CD4-positive, CD25-positive, alpha-beta regulatory T cell (primary cell): ENCODE results near the gene SLC25A21. TPM values are rescaled to one million over a fixed set of nuclear protein-coding genes. Genes with fewer than 3 reads are reported as not detected.

Source experiments
- ATAC-seq, 2 donors: fragments of 150-1000 bp; cut with Tn5 transposase; one replicate each; pipeline ENCODE4 v1.10.0; 2021; ENCODE audit warnings: low read depth in 2 of 2, moderate number of reproducible peaks in 2 of 2, moderate library complexity in 1 of 2
- DNase-seq, 3 donors: peaks; one replicate each; pipeline versions ENCODE4 v3.0.0 to v3.0.0-alpha.2; 2012 to 2022; ENCODE audit warnings: mixed read lengths in 1 of 3
- H3K27ac ChIP-seq: one replicate; pipeline ENCODE4 v1.7.0; 2013; ENCODE audit warnings: mild to moderate bottlenecking, low read length; ENCODE audit not compliant: insufficient read depth, poor library complexity, severe bottlenecking
- H3K27me3 ChIP-seq: one replicate; pipeline ENCODE4 v1.7.0; 2013; ENCODE audit warnings: low read length; ENCODE audit not compliant: control insufficient read depth, insufficient read depth
- H3K36me3 ChIP-seq: one replicate; pipeline ENCODE4 v1.7.0; 2013; ENCODE audit warnings: mild to moderate bottlenecking, low read length, moderate library complexity; ENCODE audit not compliant: control insufficient read depth, insufficient read depth
- H3K4me1 ChIP-seq: 2 replicates; pipeline ENCODE4 v1.7.0; 2013; ENCODE audit warnings: mild to moderate bottlenecking, low read length; ENCODE audit not compliant: insufficient read depth, control insufficient read depth, poor library complexity, severe bottlenecking
- H3K4me3 ChIP-seq: one replicate; pipeline ENCODE4 v1.7.0; 2013; ENCODE audit warnings: low read depth, mild to moderate bottlenecking, low read length, moderate library complexity
- H3K9me3 ChIP-seq, 2 experiments: 1 replicate in 1 of 2; 2 replicates in 1 of 2; pipeline ENCODE4 v1.7.0; 2013; ENCODE audit warnings: low read length in 2 of 2, mild to moderate bottlenecking in 1 of 2, moderate library complexity in 1 of 2; ENCODE audit not compliant: control insufficient read depth in 2 of 2
- H3K27ac Mint-ChIP-seq, 3 donors: one replicate each; pipeline ENCODE4 v1.8.0; 2020 to 2022; ENCODE audit warnings: mild to moderate bottlenecking in 3 of 3, mixed read lengths in 3 of 3, moderate library complexity in 2 of 3
- H3K27me3 Mint-ChIP-seq: one replicate; pipeline ENCODE4 v1.8.0; 2022; ENCODE audit warnings: mild to moderate bottlenecking, mixed read lengths
- H3K36me3 Mint-ChIP-seq: one replicate; pipeline ENCODE4 v1.8.0; 2020; ENCODE audit warnings: mixed read lengths
- H3K4me1 Mint-ChIP-seq, 4 donors: one replicate each; pipeline ENCODE4 v1.8.0; 2020 to 2022; ENCODE audit warnings: mixed read lengths in 4 of 4, mild to moderate bottlenecking in 1 of 4
- H3K4me3 Mint-ChIP-seq, 4 donors: one replicate each; pipeline ENCODE4 v1.8.0; 2020 to 2022; ENCODE audit warnings: mild to moderate bottlenecking in 4 of 4, mixed read lengths in 4 of 4, moderate library complexity in 3 of 4
- H3K9me3 Mint-ChIP-seq, 7 donors: one replicate each; pipeline ENCODE4 v1.8.0; 2020 to 2022; ENCODE audit warnings: mixed read lengths in 7 of 7, mild to moderate bottlenecking in 3 of 7, moderate library complexity in 2 of 7
- polyA plus RNA-seq, 4 donors: library from polyadenylated mRNA; unstranded; fragments of 300-500 nt; fragmentation: Illumina TruSeq; gene quantifications; one replicate each; pipeline ENCODE4 v1.2.3, GENCODE V29; 2021
- total RNA-seq: library from RNA; stranded (reverse); gene quantifications from one replicate; pipeline ENCODE4 v1.2.3, GENCODE V29; 2022

The SLC25A21 gene
- total and polyA plus RNA-seq, 5 donors from 2014 or later: not detected

- DNase-seq (no peak), ATAC-seq (no peak)
- H3K36me3 ChIP-seq: no peaks in the 10 kb centered on the region
- Mint-ChIP-seq H3K27ac (no peak overlapping the region), H3K4me3 (no peak overlapping the region), H3K9me3 (peaks cover 0 to 4% (median 0%) of the 10 kb centered on the region in 7 donors), H3K4me1 (no peaks in the 10 kb centered on the region), H3K36me3 (no peaks in the 10 kb centered on the region), H3K27me3 (no peaks in the 10 kb centered on the region)
- H3K27ac ChIP-seq: no peak overlapping the region
- H3K4me1 ChIP-seq: no peaks in the 10 kb centered on the region
- no peaks in the 10 kb centered on the region for H3K27me3 ChIP-seq
- H3K9me3 ChIP-seq: no peaks in the 10 kb centered on the region
- no peak overlapping the region for H3K4me3 ChIP-seq
Measured at GRCh38 chr14:37093364-37093763, 79.0 kb downstream of the SLC25A21 start.

GRCh38 chr14:37091651-37092050, 80.8 kb downstream of the SLC25A21 start:
- no peak overlapping the region for H3K4me3 Mint-ChIP-seq
- H3K9me3 Mint-ChIP-seq: peaks cover 0 to 4% (median 0%) of the 10 kb centered on the region in 7 donors

GRCh38 chr14:37090026-37090425, 82.4 kb downstream of the SLC25A21 start:
- Mint-ChIP-seq H3K9me3 (peaks cover 0 to 4% (median 0%) of the 10 kb centered on the region in 7 donors), H3K4me3 (no peak overlapping the region), H3K27me3 (no peaks in the 10 kb centered on the region), H3K27ac (no peak overlapping the region), H3K36me3 (no peaks in the 10 kb centered on the region), H3K4me1 (no peaks in the 10 kb centered on the region)
- H3K27me3 ChIP-seq: no peaks in the 10 kb centered on the region
- no peak overlapping the region for H3K27ac ChIP-seq
- no peak for DNase-seq
- no peaks in the 10 kb centered on the region for H3K9me3 ChIP-seq
- no peak overlapping the region for H3K4me3 ChIP-seq
- H3K36me3 ChIP-seq: no peaks in the 10 kb centered on the region
- no peak for ATAC-seq
- H3K4me1 ChIP-seq: no peaks in the 10 kb centered on the region

More at GRCh38 chr14:37091651-37092050, 80.8 kb downstream of the SLC25A21 start:
- H3K27me3 ChIP-seq: no peaks in the 10 kb centered on the region
- H3K4me3 ChIP-seq: no peak overlapping the region
- Mint-ChIP-seq H3K36me3 (no peaks in the 10 kb centered on the region), H3K27me3 (no peaks in the 10 kb centered on the region), H3K27ac (no peak overlapping the region), H3K4me1 (no peaks in the 10 kb centered on the region)
- DNase-seq (no peak), ATAC-seq (no peak)
- no peaks in the 10 kb centered on the region for H3K4me1 ChIP-seq
- no peaks in the 10 kb centered on the region for H3K36me3 ChIP-seq
- H3K27ac ChIP-seq: no peak overlapping the region
- no peaks in the 10 kb centered on the region for H3K9me3 ChIP-seq

- Histone ChIP-seq H3K4me3 (no peak overlapping the region), H3K27ac (no peak overlapping the region), H3K36me3 (no peaks in the 10 kb centered on the region), H3K9me3 (no peaks in the 10 kb centered on the region), H3K27me3 (no peaks in the 10 kb centered on the region), H3K4me1 (no peaks in the 10 kb centered on the region)
- Mint-ChIP-seq H3K27ac (no peak overlapping the region), H3K36me3 (no peaks in the 10 kb centered on the region), H3K4me1 (no peaks in the 10 kb centered on the region), H3K9me3 (peaks cover 0 to 4% (median 0%) of the 10 kb centered on the region in 7 donors), H3K27me3 (no peaks in the 10 kb centered on the region), H3K4me3 (no peak overlapping the region)
- ATAC-seq (no peak), DNase-seq (no peak)
Measured at GRCh38 chr14:37089410-37089809, 83.0 kb downstream of the SLC25A21 start.

- no peaks in the 10 kb centered on the region for H3K4me1 ChIP-seq
- H3K36me3 ChIP-seq: no peaks in the 10 kb centered on the region
- Mint-ChIP-seq H3K4me1 (no peaks in the 10 kb centered on the region), H3K4me3 (no peak overlapping the region), H3K9me3 (peaks cover 0 to 4% (median 0%) of the 10 kb centered on the region in 7 donors), H3K36me3 (no peaks in the 10 kb centered on the region), H3K27ac (no peak overlapping the region), H3K27me3 (no peaks in the 10 kb centered on the region)
- ATAC-seq (no peak), DNase-seq (no peak)
- no peaks in the 10 kb centered on the region for H3K27me3 ChIP-seq
- no peak overlapping the region for H3K27ac ChIP-seq
- H3K9me3 ChIP-seq: no peaks in the 10 kb centered on the region
- H3K4me3 ChIP-seq: no peak overlapping the region
Measured at GRCh38 chr14:37088356-37089215, 83.8 kb downstream of the SLC25A21 start.

- Histone ChIP-seq H3K27me3 (no peaks in the 10 kb centered on the region), H3K36me3 (no peaks in the 10 kb centered on the region), H3K4me3 (no peak overlapping the region), H3K27ac (no peak overlapping the region), H3K4me1 (no peaks in the 10 kb centered on the region), H3K9me3 (no peaks in the 10 kb centered on the region)
- no peaks in the 10 kb centered on the region for H3K27me3 Mint-ChIP-seq
- DNase-seq (no peak), ATAC-seq (no peak)
- peaks cover 0 to 3% (median 0%) of the 10 kb centered on the region in 7 donors for H3K9me3 Mint-ChIP-seq
- H3K27ac Mint-ChIP-seq: no peak overlapping the region
- no peaks in the 10 kb centered on the region for H3K4me1 Mint-ChIP-seq
- H3K36me3 Mint-ChIP-seq: no peaks in the 10 kb centered on the region
- H3K4me3 Mint-ChIP-seq: no peak overlapping the region
Measured at GRCh38 chr14:37087520-37087919, 84.9 kb downstream of the SLC25A21 start.

GRCh38 chr14:37083599-37083998, 88.8 kb downstream of the SLC25A21 start:
- H3K4me1 ChIP-seq: no peaks in the 10 kb centered on the region
- Mint-ChIP-seq H3K36me3 (no peaks in the 10 kb centered on the region), H3K27me3 (no peaks in the 10 kb centered on the region), H3K4me3 (no peak overlapping the region), H3K9me3 (peaks cover 0 to 6% (median 3%) of the 10 kb centered on the region in 7 donors), H3K27ac (no peak overlapping the region), H3K4me1 (no peaks in the 10 kb centered on the region)
- H3K36me3 ChIP-seq: no peaks in the 10 kb centered on the region
- DNase-seq (no peak), ATAC-seq (no peak)
- no peaks in the 10 kb centered on the region for H3K27me3 ChIP-seq
- H3K27ac ChIP-seq: no peak overlapping the region
- H3K4me3 ChIP-seq: no peak overlapping the region
- no peaks in the 10 kb centered on the region for H3K9me3 ChIP-seq

GRCh38 chr14:37082449-37082848, 90.0 kb downstream of the SLC25A21 start:
- H3K27me3 Mint-ChIP-seq: no peaks in the 10 kb centered on the region
- no peak overlapping the region for H3K27ac Mint-ChIP-seq
- Histone ChIP-seq H3K36me3 (no peaks in the 10 kb centered on the region), H3K4me1 (no peaks in the 10 kb centered on the region), H3K4me3 (no peak overlapping the region), H3K9me3 (no peaks in the 10 kb centered on the region), H3K27ac (no peak overlapping the region), H3K27me3 (no peaks in the 10 kb centered on the region)
- H3K4me1 Mint-ChIP-seq: no peaks in the 10 kb centered on the region
- H3K9me3 Mint-ChIP-seq: peaks cover 0 to 7% (median 3%) of the 10 kb centered on the region in 7 donors
- DNase-seq (no peak), ATAC-seq (no peak)
- H3K4me3 Mint-ChIP-seq: no peak overlapping the region
- no peaks in the 10 kb centered on the region for H3K36me3 Mint-ChIP-seq
